Keratinocyte (primary cell): ENCODE measurements around the gene RPL29. TPM values are rescaled to one million over a fixed set of nuclear protein-coding genes. Genes with fewer than 3 reads are reported as not detected.

Experiments
- DNase-seq: peaks from one replicate; pipeline ENCODE4 v3.0.0-alpha.2; 2011; ENCODE audit warnings: low read depth, missing footprints, low spot score
- FAIRE-seq: peaks from 2 replicates; lab custom pipeline; 2011; peaks lifted over from hg19 to GRCh38; lab: Jason Lieb, UNC
- H2AFZ ChIP-seq: 2 replicates; pipeline ENCODE4 v1.6.0; 2012; ENCODE audit warnings: low read length, control low read depth, inconsistent platforms; ENCODE audit not compliant: control insufficient read depth
- H3K27ac ChIP-seq: 2 replicates; pipeline ENCODE4 v1.5.1; 2011; ENCODE audit warnings: low read length; ENCODE audit not compliant: control insufficient read depth, insufficient read depth
- H3K27me3 ChIP-seq: 3 replicates; pipeline ENCODE4 v1.6.0; 2011; ENCODE audit warnings: low read length; ENCODE audit not compliant: control insufficient read depth, insufficient read depth; ENCODE audit errors: extremely low read depth
- H3K36me3 ChIP-seq, 2 experiments: 2 replicates in 1 of 2; 3 replicates in 1 of 2; pipeline ENCODE4 v1.5.1; 2011; ENCODE audit warnings: low read length in 2 of 2, mild to moderate bottlenecking in 1 of 2; ENCODE audit not compliant: control insufficient read depth in 2 of 2, insufficient read depth in 2 of 2; ENCODE audit errors: extremely low read depth in 1 of 2
- H3K4me1 ChIP-seq: 3 replicates; pipeline ENCODE4 v1.5.1; 2011; ENCODE audit warnings: low read length; ENCODE audit not compliant: control insufficient read depth, insufficient read depth; ENCODE audit errors: extremely low read depth
- H3K4me2 ChIP-seq: 3 replicates; pipeline ENCODE4 v1.6.0; 2011; ENCODE audit warnings: low read depth, low read length; ENCODE audit not compliant: control insufficient read depth, insufficient read depth; ENCODE audit errors: extremely low read depth
- H3K4me3 ChIP-seq, 3 experiments: fragments of 200-600 bp in 1 of 3; sonication (generic) in 1 of 3; 2 replicates in 2 of 3; 3 replicates in 1 of 3; pipeline ENCODE4 v1.5.1; 2011 to 2016; ENCODE audit warnings: low read length in 3 of 3, mild to moderate bottlenecking in 3 of 3, control low read depth in 2 of 3, inconsistent platforms in 1 of 3, low read depth in 1 of 3, mixed read lengths in 1 of 3, mixed run types in 1 of 3, moderate library complexity in 1 of 3; ENCODE audit not compliant: control insufficient read depth in 2 of 3, insufficient read depth in 2 of 3; ENCODE audit errors: extremely low read depth in 1 of 3
- H3K79me2 ChIP-seq: 2 replicates; pipeline ENCODE4 v1.6.0; 2012; ENCODE audit warnings: low read length; ENCODE audit not compliant: control insufficient read depth, insufficient read depth
- H3K9ac ChIP-seq: 3 replicates; pipeline ENCODE4 v1.6.0; 2011; ENCODE audit warnings: low read length; ENCODE audit not compliant: control insufficient read depth, insufficient read depth; ENCODE audit errors: extremely low read depth
- H3K9me1 ChIP-seq: 3 replicates; pipeline ENCODE4 v1.6.0; 2011; ENCODE audit warnings: low read length; ENCODE audit not compliant: control insufficient read depth, insufficient read depth; ENCODE audit errors: extremely low read depth
- H3K9me3 ChIP-seq: 2 replicates; pipeline ENCODE4 v1.5.1; 2012; ENCODE audit warnings: low read depth, low read length; ENCODE audit not compliant: control insufficient read depth
- H4K20me1 ChIP-seq: 3 replicates; pipeline ENCODE4 v1.6.0; 2011; ENCODE audit warnings: low read length; ENCODE audit not compliant: control insufficient read depth, insufficient read depth; ENCODE audit errors: extremely low read depth
- CTCF ChIP-seq, 3 experiments: IDR thresholded peaks in 1 of 3; conservative IDR thresholded peaks in 1 of 3; optimal IDR thresholded peaks in 1 of 3; 2 replicates in 2 of 3; 3 replicates in 1 of 3; pipeline versions ENCODE3 to v1.5.1; 2011; ENCODE audit warnings: low read length in 3 of 3, mild to moderate bottlenecking in 3 of 3, moderate library complexity in 2 of 3, control low read depth in 1 of 3, inconsistent platforms in 1 of 3; ENCODE audit not compliant: insufficient read depth in 2 of 3; ENCODE audit errors: extremely low read depth in 1 of 3
- EZH2 ChIP-seq: IDR thresholded peaks from one replicate; pipeline ENCODE4 v1.6.1; 2012; ENCODE audit warnings: inconsistent platforms, mild to moderate bottlenecking, low read length, moderate library complexity
- dilution Hi-C: fragments of 300-500 bp; cut with MboI; formaldehyde crosslinking; loops from one replicate; pipeline ENCODE4 v1.7.0; 2020; ENCODE audit warnings: low sequenced_read_pairs; ENCODE audit not compliant: extremely low pct_ligation_motif_present
- polyA plus RNA-seq, 5 experiments: library from polyadenylated mRNA; depleted of rRNA in 3 of 5; stranded (reverse) in 3 of 5; stranded (forward) in 1 of 5; unstranded in 1 of 5; fragments of >200 nt; gene quantifications; 1 replicate in 1 of 5; 2 replicates in 3 of 5; 3 replicates in 1 of 5; pipeline versions ENCODE4 v1.2.1 to v1.2.3, GENCODE V29; 2011 to 2012; ENCODE audit warnings: missing spikeins in 2 of 5, low read depth in 1 of 5, low replicate concordance in 1 of 5

RPL29 gene
- polyA plus RNA-seq, 1 donor (not counting 4 experiments of a cell fraction or from before 2014, with no cell fraction given): 1,648 TPM

DNA sequence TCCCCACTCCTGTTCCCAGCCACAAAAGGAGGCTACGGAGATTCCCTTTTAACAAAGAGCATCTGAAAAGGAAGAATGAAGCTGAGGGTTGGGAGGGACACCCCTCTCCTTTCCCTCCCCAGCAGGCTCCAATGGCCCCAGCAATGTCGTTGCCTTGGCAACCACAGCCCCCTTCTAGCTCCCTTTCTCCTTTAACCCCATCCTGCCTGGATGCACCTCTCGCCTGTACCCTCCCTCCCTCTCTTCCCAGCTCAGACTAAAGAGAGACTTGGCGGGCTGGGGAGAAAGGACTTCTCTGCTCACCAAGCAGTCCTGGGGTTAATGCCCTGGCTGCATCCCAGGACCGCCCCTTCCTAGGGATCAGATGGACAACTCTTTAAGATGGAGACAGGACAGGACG, 7.1 kb upstream of the RPL29 start:
- Histone ChIP-seq H3K9me1 (no peaks in the 10 kb centered on the region), H3K36me3 (no peaks in the 10 kb centered on the region), H3K4me3 (no peak overlapping the region), H3K79me2 (no peaks in the 10 kb centered on the region), H3K27ac (no peak overlapping the region), H4K20me1 (no peaks in the 10 kb centered on the region), H3K4me1 (peaks cover 30% of the 10 kb centered on the region), H2AFZ (no peak overlapping the region), H3K4me2 (no peak overlapping the region), H3K27me3 (no peaks in the 10 kb centered on the region), H3K9me3 (no peaks in the 10 kb centered on the region), H3K9ac (no peak overlapping the region)
- FAIRE-seq: no peak
- no peak for DNase-seq
- dilution Hi-C loops: no loop called here
- TF ChIP-seq CTCF (optimal IDR thresholded peaks at IDR 0.05 in 1 of 3, IDR thresholded peaks at IDR 0.05 in 1 of 3, conservative IDR thresholded peaks at IDR 0.05 in 1 of 3; ENCODE audit: extremely low read depth in 1 of 3, insufficient read depth in 2 of 3, low read length in 3 of 3): no peak
- no peak for TF ChIP-seq EZH2

GRCh38 chr3:52001443-52001974, 5.8 kb upstream of the RPL29 start:
- no peaks in the 10 kb centered on the region for H3K9me3 ChIP-seq
- H2AFZ ChIP-seq: no peak overlapping the region
- no peak overlapping the region for H3K27ac ChIP-seq
- H3K9me1 ChIP-seq: no peaks in the 10 kb centered on the region
- dilution Hi-C loops: no loop called here
- peak; percentile 34 for FAIRE-seq
- no peak for DNase-seq
- H4K20me1 ChIP-seq: no peaks in the 10 kb centered on the region
- no peaks in the 10 kb centered on the region for H3K79me2 ChIP-seq
- H3K36me3 ChIP-seq: no peaks in the 10 kb centered on the region
- peak overlapping the region; percentile 13 for H3K4me2 ChIP-seq
- peaks cover 31% of the 10 kb centered on the region for H3K4me1 ChIP-seq
- no peaks in the 10 kb centered on the region for H3K27me3 ChIP-seq
- TF ChIP-seq EZH2 (no peak), CTCF (optimal IDR thresholded peaks at IDR 0.05 in 1 of 3, IDR thresholded peaks at IDR 0.05 in 1 of 3, conservative IDR thresholded peaks at IDR 0.05 in 1 of 3; ENCODE audit: extremely low read depth in 1 of 3, insufficient read depth in 2 of 3, low read length in 3 of 3) (peak in 2 of 3 experiments; percentile 88 to 95)
- H3K9ac ChIP-seq: no peak overlapping the region
- no peak overlapping the region for H3K4me3 ChIP-seq
